SU-DHL-6 (cell line): ENCODE results near the gene FAM124B.

ENCODE experiments used
- CTCF ChIP-seq: fragments of 200-600 bp; sonication (generic); IDR thresholded peaks from one replicate; pipeline ENCODE4 v1.5.1; 2017; ENCODE audit warnings: antibody characterized with exemption, mild to moderate bottlenecking, low read length, moderate library complexity; ENCODE audit not compliant: insufficient read depth, poor library complexity, severe bottlenecking
- EZH2phosphoT487 ChIP-seq: fragments of 200-600 bp; sonication (generic), shearing (Covaris generic); conservative IDR thresholded peaks from 2 replicates; pipeline ENCODE4 v1.6.1; 2018; ENCODE audit warnings: mild to moderate bottlenecking, antibody characterized with exemption, low read length, moderate library complexity, mixed read lengths

- TF ChIP-seq CTCF: no peak
- TF ChIP-seq EZH2phosphoT487: no peak
Observed at GRCh38 chr2:224398289-224398688, 3.6 kb downstream of the FAM124B start.
